Measurements from ENCODE around the gene GPR63.

DNA sequence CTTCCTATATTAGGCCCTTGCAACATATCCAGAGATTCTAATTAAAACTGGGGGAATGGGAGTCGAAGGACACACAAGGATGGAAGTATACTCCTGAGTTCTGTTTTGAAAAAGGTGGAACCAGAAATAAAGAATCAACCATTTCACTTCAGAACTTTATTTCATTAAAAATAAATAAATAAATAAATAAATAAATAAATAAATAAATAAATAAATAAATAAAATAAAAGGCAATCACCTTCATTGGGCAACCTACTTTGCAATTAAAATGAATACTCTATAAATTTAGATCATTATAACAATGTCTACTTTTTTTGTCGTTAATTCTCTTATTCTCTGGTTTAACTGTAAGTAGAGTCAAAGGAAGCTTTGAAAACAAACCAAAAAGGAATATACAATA lies 25.6 kb downstream of the GPR63 start:
- TF ChIP-seq POLR2A (IDR thresholded peaks at IDR 0.05; ENCODE audit: low read length) (no peak), GATA1 (IDR thresholded peaks at IDR 0.05; ENCODE audit: low read depth, low read length) (no peak)
